ENCODE measurements around the gene HDDC3.
A peak's percentile ranks its signal among the peaks of the same experiment; 100 is the strongest.

Gene HDDC3

DNA sequence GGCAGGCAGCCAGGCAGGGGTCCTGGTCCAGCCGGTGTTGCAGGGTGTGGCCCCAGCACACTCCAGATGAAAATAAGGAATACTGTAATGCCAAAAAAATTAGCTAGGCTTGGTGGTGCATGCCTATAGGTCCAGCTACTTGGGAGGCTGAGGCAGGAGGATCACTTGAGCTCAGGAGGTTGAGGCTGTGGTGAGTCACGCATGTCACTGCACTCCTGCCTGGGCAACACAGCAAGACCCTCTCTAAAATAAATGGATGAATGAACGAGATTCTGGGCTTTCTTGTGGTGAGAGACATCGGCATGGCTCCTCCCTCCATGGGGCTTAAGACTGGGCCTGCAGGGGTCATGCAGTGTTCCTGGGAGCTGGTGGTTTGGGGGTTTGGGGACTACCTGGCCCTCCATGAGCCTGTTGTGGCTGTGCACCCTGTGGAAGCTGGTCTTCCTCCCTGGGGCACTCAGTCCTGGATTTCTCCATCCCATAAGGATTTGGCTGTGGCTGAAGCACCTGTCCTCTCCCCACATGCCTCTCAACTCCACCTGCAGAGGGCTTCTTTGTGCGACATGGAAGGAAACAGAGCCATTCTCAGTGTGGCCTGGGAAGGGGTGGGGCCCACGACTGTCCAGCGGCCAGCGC lies 14.7 kb upstream of the HDDC3 start:
- DNase-seq (ENCODE audit: low read depth in 1 of 2, low spot score in 1 of 2): no peak
- H3K27me3 ChIP-seq (ENCODE audit: insufficient read depth, poor library complexity, severe bottlenecking): no peaks in the 10 kb centered on the region
- H3K4me3 ChIP-seq (replicated peaks; ENCODE audit: insufficient read depth, low read length): no peak overlapping the region
- TF ChIP-seq POLR2AphosphoS5 (IDR thresholded peaks at IDR 0.05; ENCODE audit: low read depth) (no peak), GABPA (IDR thresholded peaks at IDR 0.05; ENCODE audit: low read depth) (no peak)
- H3K27ac ChIP-seq (replicated peaks): no peak overlapping the region

DNA sequence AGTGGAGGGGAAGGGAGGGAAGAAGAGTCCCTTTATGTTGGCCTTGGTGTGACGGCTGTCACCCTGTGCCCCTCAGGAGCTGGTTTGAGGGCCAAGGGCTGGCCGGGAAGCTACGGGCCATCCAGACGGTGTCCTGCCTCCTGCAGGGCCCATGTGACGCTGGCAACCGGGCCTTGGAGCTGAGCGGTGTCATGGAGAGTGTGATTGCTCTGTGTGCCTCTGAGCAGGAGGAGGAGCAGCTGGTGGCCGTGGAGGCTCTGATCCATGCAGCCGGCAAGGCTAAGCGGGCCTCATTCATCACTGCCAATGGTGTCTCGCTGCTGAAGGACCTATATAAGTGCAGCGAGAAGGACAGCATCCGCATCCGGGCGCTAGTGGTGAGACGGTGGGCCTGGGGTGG lies 14.2 kb upstream of the HDDC3 start:
- DNase-seq (ENCODE audit: low read depth in 1 of 2, low spot score in 1 of 2): no peak
- Histone ChIP-seq H3K27ac (replicated peaks) (no peak overlapping the region), H3K4me3 (replicated peaks; ENCODE audit: insufficient read depth, low read length) (no peak overlapping the region), H3K27me3 (ENCODE audit: insufficient read depth, poor library complexity, severe bottlenecking) (no peaks in the 10 kb centered on the region)
- TF ChIP-seq, protein P1, sequence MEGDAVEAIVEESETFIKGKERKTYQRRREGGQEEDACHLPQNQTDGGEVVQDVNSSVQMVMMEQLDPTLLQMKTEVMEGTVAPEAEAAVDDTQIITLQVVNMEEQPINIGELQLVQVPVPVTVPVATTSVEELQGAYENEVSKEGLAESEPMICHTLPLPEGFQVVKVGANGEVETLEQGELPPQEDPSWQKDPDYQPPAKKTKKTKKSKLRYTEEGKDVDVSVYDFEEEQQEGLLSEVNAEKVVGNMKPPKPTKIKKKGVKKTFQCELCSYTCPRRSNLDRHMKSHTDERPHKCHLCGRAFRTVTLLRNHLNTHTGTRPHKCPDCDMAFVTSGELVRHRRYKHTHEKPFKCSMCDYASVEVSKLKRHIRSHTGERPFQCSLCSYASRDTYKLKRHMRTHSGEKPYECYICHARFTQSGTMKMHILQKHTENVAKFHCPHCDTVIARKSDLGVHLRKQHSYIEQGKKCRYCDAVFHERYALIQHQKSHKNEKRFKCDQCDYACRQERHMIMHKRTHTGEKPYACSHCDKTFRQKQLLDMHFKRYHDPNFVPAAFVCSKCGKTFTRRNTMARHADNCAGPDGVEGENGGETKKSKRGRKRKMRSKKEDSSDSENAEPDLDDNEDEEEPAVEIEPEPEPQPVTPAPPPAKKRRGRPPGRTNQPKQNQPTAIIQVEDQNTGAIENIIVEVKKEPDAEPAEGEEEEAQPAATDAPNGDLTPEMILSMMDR (IDR thresholded peaks at IDR 0.05; ENCODE audit: insufficient read depth, low read length): no peak
- TF ChIP-seq, protein P2, sequence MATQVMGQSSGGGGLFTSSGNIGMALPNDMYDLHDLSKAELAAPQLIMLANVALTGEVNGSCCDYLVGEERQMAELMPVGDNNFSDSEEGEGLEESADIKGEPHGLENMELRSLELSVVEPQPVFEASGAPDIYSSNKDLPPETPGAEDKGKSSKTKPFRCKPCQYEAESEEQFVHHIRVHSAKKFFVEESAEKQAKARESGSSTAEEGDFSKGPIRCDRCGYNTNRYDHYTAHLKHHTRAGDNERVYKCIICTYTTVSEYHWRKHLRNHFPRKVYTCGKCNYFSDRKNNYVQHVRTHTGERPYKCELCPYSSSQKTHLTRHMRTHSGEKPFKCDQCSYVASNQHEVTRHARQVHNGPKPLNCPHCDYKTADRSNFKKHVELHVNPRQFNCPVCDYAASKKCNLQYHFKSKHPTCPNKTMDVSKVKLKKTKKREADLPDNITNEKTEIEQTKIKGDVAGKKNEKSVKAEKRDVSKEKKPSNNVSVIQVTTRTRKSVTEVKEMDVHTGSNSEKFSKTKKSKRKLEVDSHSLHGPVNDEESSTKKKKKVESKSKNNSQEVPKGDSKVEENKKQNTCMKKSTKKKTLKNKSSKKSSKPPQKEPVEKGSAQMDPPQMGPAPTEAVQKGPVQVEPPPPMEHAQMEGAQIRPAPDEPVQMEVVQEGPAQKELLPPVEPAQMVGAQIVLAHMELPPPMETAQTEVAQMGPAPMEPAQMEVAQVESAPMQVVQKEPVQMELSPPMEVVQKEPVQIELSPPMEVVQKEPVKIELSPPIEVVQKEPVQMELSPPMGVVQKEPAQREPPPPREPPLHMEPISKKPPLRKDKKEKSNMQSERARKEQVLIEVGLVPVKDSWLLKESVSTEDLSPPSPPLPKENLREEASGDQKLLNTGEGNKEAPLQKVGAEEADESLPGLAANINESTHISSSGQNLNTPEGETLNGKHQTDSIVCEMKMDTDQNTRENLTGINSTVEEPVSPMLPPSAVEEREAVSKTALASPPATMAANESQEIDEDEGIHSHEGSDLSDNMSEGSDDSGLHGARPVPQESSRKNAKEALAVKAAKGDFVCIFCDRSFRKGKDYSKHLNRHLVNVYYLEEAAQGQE (IDR thresholded peaks at IDR 0.05; ENCODE audit: insufficient replicate concordance, low read depth): no peak
- TF ChIP-seq SPI1 (IDR thresholded peaks at IDR 0.05; ENCODE audit: borderline replicate concordance, low read depth): no peak
- TF ChIP-seq GABPA (IDR thresholded peaks at IDR 0.05; ENCODE audit: low read depth): no peak
- no peak for TF ChIP-seq POLR2AphosphoS5 (IDR thresholded peaks at IDR 0.05; ENCODE audit: low read depth)

DNA sequence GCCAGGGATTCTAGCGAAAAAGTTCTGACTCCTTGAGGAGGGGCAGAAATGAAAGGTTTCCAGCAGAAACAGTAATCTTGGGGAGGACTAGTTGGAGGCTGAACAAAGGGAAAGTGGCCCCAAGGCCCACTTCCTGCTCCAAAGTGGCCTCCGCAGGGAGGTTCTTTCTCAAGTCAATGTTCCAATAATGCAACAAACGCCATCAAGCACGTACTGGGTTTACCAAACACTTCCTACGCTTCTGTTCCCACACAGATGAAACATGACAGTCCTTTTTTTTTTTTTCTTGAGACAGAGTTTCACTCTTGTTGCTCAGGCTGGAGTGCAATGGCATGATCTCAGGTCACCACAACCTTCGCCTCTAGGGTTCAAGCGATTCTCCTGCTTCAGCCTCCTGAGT lies 12.7 kb upstream of the HDDC3 start:
- H3K27me3 ChIP-seq (ENCODE audit: insufficient read depth, poor library complexity, severe bottlenecking): no peaks in the 10 kb centered on the region
- no peak overlapping the region for H3K4me3 ChIP-seq (replicated peaks; ENCODE audit: insufficient read depth, low read length)
- H3K27ac ChIP-seq (replicated peaks): peak overlapping the region; percentile 69
- DNase-seq (ENCODE audit: low read depth in 1 of 2, low spot score in 1 of 2): peak in 1 of 2 experiments; percentile 35
- TF ChIP-seq, protein P2 (IDR thresholded peaks at IDR 0.05; ENCODE audit: insufficient replicate concordance, low read depth): no peak
- TF ChIP-seq SPI1 (IDR thresholded peaks at IDR 0.05; ENCODE audit: borderline replicate concordance, low read depth): no peak
- TF ChIP-seq, protein P1 (IDR thresholded peaks at IDR 0.05; ENCODE audit: insufficient read depth, low read length): no peak
- no peak for TF ChIP-seq GABPA (IDR thresholded peaks at IDR 0.05; ENCODE audit: low read depth)
- TF ChIP-seq POLR2AphosphoS5 (IDR thresholded peaks at IDR 0.05; ENCODE audit: low read depth): no peak

DNA sequence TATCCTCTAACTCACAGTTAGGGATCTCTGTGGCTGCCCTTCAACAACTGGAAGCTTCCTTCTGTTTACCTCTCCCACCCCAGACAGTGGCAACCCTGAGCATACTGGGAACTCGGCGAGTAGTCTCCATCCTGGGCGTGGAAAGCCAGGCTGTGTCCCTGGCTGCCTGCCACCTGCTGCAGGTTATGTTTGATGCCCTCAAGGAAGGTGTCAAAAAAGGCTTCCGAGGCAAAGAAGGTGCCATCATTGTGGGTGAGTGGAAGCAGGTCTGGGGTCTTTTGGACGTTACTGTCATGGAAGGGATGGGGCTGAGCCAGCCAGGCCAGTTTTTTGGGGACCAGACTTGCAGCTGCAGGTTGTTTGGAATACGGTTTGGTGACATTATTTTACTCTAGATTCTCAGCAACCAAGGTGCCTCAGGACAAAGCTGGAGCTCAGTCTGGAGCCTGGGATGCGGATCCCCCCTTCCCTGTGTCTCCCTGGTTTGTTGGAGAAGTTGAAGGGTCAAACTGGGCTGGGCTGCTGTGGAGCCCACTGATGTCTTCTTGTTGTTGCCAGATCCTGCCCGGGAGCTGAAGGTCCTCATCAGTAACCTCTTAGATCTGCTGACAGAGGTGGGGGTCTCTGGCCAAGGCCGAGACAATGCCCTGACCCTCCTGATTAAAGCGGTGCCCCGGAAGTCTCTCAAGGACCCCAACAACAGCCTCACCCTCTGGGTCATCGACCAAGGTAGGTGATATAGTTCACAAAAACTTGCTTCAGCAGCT lies 10.2 kb upstream of the HDDC3 start:
- Histone ChIP-seq H3K27ac (replicated peaks) (no peak overlapping the region), H3K27me3 (ENCODE audit: insufficient read depth, poor library complexity, severe bottlenecking) (no peaks in the 10 kb centered on the region), H3K4me3 (replicated peaks; ENCODE audit: insufficient read depth, low read length) (no peak overlapping the region)
- no peak for DNase-seq (ENCODE audit: low read depth in 1 of 2, low spot score in 1 of 2)
- no peak for TF ChIP-seq SPI1 (IDR thresholded peaks at IDR 0.05; ENCODE audit: borderline replicate concordance, low read depth)
- TF ChIP-seq, protein P1 (IDR thresholded peaks at IDR 0.05; ENCODE audit: insufficient read depth, low read length): no peak
- TF ChIP-seq, protein P2 (IDR thresholded peaks at IDR 0.05; ENCODE audit: insufficient replicate concordance, low read depth): no peak
- no peak for TF ChIP-seq GABPA (IDR thresholded peaks at IDR 0.05; ENCODE audit: low read depth)
- TF ChIP-seq POLR2AphosphoS5 (IDR thresholded peaks at IDR 0.05; ENCODE audit: low read depth): no peak

Data from HL-60 (cell line).